HG02884 (cell line): ENCODE results near the gene VPS52.
A peak's percentile ranks its signal among the peaks of the same experiment; 100 is the strongest.

Experiments
- ATAC-seq: cut with Tn5 transposase; IDR thresholded peaks from one replicate; pipeline ENCODE4 v1.9.1; 2021; ENCODE audit warnings: mild to moderate bottlenecking, moderate library complexity; ENCODE audit not compliant: unreplicated experiment

Gene VPS52

GRCh38 chr6:33305052-33305451 is 33.4 kb upstream of the VPS52 start:
- ATAC-seq = no peak

- ATAC-seq = no peak
Measured at GRCh38 chr6:33304216-33304615, 32.5 kb upstream of the VPS52 start.

- no peak for ATAC-seq
Measured at GRCh38 chr6:33301877-33302276, 30.2 kb upstream of the VPS52 start.

- ATAC-seq = peak; percentile 55
Measured at GRCh38 chr6:33299237-33299944, 27.7 kb upstream of the VPS52 start.

GRCh38 chr6:33298773-33299236 is 27.1 kb upstream of the VPS52 start, which contains the start of gene RGL2:
Gene RGL2, minus strand, starts transcription at chr6:33298942. Its CDS starts 332 bp downstream, at chr6:33298610.
- ATAC-seq = peak; percentile 16

GRCh38 chr6:33297956-33298772 is 26.5 kb upstream of the VPS52 start:
- ATAC-seq = no peak

- no peak for ATAC-seq
Measured at GRCh38 chr6:33297406-33297955, 25.8 kb upstream of the VPS52 start.

- ATAC-seq = no peak
Measured at GRCh38 chr6:33296797-33297405, 25.2 kb upstream of the VPS52 start.

GRCh38 chr6:33295621-33296369 is 24.1 kb upstream of the VPS52 start:
- no peak for ATAC-seq

- ATAC-seq = no peak
Measured at GRCh38 chr6:33294086-33294823, 22.6 kb upstream of the VPS52 start.

- no peak for ATAC-seq
Measured at GRCh38 chr6:33292996-33293682, 21.5 kb upstream of the VPS52 start.

- ATAC-seq = no peak
Measured at GRCh38 chr6:33290459-33290858, 18.8 kb upstream of the VPS52 start.

GRCh38 chr6:33289784-33290315 is 18.2 kb upstream of the VPS52 start:
- ATAC-seq = no peak

- ATAC-seq = peak; percentile 79
Measured at GRCh38 chr6:33288921-33289783, 17.5 kb upstream of the VPS52 start, which contains the start of the genes PFDN6 and WDR46. Gene PFDN6, plus strand, starts transcription at chr6:33289601. Its CDS starts 256 bp downstream, at chr6:33289857. Gene WDR46, minus strand, starts transcription at chr6:33289239. Its CDS starts 69 bp downstream, at chr6:33289170.

GRCh38 chr6:33288141-33288920 is 16.7 kb upstream of the VPS52 start:
- no peak for ATAC-seq

GRCh38 chr6:33286946-33287914 is 15.6 kb upstream of the VPS52 start:
- ATAC-seq = no peak
